ENCODE measurements around the gene CD99. TPM values are rescaled to one million over a fixed set of nuclear protein-coding genes. Genes with fewer than 3 reads are reported as not detected.
"Not testable (repeated sequence)": the region's sequence is repeated elsewhere in the genome, so short reads cannot be mapped to it uniquely, and the experiment has no call there.

The CD99 gene
- total and polyA plus RNA-seq, 4 donors, result 292 to 416 (median 407) TPM

DNA sequence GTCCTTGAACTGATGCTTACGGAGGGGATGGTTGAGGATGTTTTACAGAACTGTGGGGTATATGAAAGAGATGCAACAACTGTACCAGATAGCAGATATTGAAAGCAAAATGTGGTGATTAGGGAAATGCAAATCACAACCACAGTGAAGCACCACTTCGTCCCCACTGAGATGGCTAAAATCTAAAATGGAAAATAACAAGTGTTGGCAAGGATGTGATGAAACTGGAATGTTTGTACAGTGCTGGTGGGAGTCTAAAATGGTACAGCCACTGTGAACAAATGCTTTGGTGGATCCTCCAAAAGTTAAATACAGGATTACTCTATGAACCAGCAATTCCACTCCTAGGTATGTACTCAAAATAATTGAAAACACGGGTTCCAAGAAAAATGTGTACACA, 83.7 kb downstream of the CD99 start:
- intact Hi-C loops (cut with DNase I), result no loop called here

DNA sequence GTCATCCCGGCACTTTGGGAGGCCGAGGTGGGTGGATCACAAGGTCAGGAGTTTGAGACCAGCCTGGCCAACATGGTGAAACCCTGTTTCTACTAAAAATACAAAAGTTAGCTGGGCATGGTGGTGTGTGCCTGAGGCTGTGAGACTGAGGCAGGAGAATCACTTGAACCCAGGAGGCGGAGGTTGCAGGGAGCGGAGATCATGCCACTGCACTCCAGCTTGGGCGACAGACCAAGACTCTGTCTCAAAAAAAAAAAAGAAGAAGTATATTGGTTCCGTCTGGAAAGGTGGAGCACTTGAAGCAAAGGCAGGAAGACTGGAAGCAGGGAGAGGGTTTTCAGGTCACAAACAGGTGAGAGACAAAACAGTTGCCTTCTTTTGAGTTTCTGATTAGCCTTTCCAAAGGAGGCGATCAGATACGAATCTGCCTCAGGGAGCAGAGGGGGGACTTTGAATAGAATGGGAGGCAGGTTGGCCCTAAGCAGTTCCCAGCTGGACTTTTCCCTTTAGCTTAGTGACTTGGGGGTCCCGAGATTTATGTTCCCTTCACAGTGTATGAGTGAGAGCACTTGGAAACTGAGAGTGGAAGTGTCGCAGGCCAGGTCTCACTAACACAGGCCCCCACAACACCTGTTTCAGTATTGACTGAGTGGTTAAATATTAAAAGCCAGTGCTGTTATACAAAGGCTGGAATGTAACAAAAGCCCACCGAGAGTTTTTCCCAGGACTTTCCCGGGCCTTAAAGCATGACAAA, 89.6 kb downstream of the CD99 start:
- ATAC-seq (ENCODE audit: low FRiP score); H3K4me3 ChIP-seq (ENCODE audit: low read length in 2 of 2); DNase-seq; H3K27me3 ChIP-seq (ENCODE audit: control insufficient read depth in 1 of 2, insufficient read depth in 2 of 2, low read length in 1 of 2); H3K4me1 ChIP-seq (ENCODE audit: control insufficient read depth in 1 of 2, insufficient read depth in 2 of 2, low read length in 2 of 2); intact Hi-C loops (cut with DNase I); H3K27ac ChIP-seq (ENCODE audit: low read depth in 1 of 2, low read length in 2 of 2); H3K9me3 ChIP-seq (ENCODE audit: control insufficient read depth, low read length); H3K36me3 ChIP-seq (ENCODE audit: control insufficient read depth in 1 of 2, insufficient read depth in 2 of 2, low read length in 1 of 2): not testable (repeated sequence)
- 61 to 63% methylated on average over 12 of the region's 12 CpGs for WGBS, 2 donors

More for the DNA sequence above, 83.7 kb downstream of the CD99 start:
- peaks cover 1% of the 10 kb centered on the region for H3K9me3 ChIP-seq (ENCODE audit: control insufficient read depth, low read length)
- no peaks in the 10 kb centered on the region for H3K4me1 ChIP-seq (ENCODE audit: control insufficient read depth in 1 of 2, insufficient read depth in 2 of 2, low read length in 2 of 2)
- no peaks in the 10 kb centered on the region for H3K27me3 ChIP-seq (ENCODE audit: control insufficient read depth in 1 of 2, insufficient read depth in 2 of 2, low read length in 1 of 2)
- no peak overlapping the region for H3K27ac ChIP-seq (ENCODE audit: low read depth in 1 of 2, low read length in 2 of 2)
- 93 to 98% methylated on average over 3 of the region's 3 CpGs for WGBS, 2 donors
- H3K4me3 ChIP-seq (ENCODE audit: low read length in 2 of 2), result no peak overlapping the region
- ATAC-seq (ENCODE audit: low FRiP score) (no peak), DNase-seq (no peak)
- H3K36me3 ChIP-seq (ENCODE audit: control insufficient read depth in 1 of 2, insufficient read depth in 2 of 2, low read length in 1 of 2), result no peaks in the 10 kb centered on the region

DNA sequence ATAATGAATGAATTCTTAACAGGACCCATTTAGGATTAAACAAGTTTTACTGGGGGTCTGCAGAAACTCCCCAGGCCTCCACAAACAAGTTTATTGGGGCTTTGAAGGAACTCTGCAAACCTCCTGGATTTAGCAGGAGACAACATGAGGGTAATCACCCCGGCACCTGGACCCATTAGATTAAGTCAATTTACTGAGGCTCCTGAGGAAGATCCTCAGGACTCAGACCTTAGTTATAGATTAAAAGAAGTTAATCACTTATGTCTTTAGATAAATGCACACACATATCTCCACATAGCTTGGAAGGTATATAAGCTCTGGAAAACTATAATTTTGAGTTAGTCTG, 90.1 kb downstream of the CD99 start:
- ATAC-seq (ENCODE audit: low FRiP score) (no peak), DNase-seq (no peak)
- no peaks in the 10 kb centered on the region for H3K4me1 ChIP-seq (ENCODE audit: control insufficient read depth in 1 of 2, insufficient read depth in 2 of 2, low read length in 2 of 2)
- intact Hi-C loops (cut with DNase I), result no loop called here
- no peaks in the 10 kb centered on the region for H3K36me3 ChIP-seq (ENCODE audit: control insufficient read depth in 1 of 2, insufficient read depth in 2 of 2, low read length in 1 of 2)
- no peaks in the 10 kb centered on the region for H3K27me3 ChIP-seq (ENCODE audit: control insufficient read depth in 1 of 2, insufficient read depth in 2 of 2, low read length in 1 of 2)
- 70 to 86% methylated on average over 1 of the region's 1 CpG for WGBS, 2 donors
- no peak overlapping the region for H3K4me3 ChIP-seq (ENCODE audit: low read length in 2 of 2)
- H3K9me3 ChIP-seq (ENCODE audit: control insufficient read depth, low read length), result no peaks in the 10 kb centered on the region
- H3K27ac ChIP-seq (ENCODE audit: low read depth in 1 of 2, low read length in 2 of 2), result no peak overlapping the region

DNA sequence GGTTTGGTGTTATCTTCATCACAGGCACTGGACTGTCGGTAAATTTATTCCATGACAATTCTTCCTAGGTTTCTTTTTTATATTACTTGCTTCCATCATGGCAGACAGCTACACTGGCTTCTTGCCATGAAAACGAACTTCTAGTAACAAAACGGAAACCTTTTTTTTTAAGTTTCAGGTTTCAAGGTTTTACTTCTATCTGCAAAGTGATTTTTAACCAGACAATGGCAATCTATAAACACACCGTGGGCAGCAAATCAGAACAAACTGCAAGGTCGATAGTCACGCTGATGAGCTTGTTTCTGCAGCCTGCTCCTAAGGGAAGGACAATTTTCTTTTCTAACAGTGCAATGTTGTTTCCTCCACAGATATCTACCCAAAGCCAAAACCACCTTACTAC, 90.6 kb downstream of the CD99 start:
- ATAC-seq (ENCODE audit: low FRiP score) (no peak), DNase-seq (no peak)
- H3K27me3 ChIP-seq (ENCODE audit: control insufficient read depth in 1 of 2, insufficient read depth in 2 of 2, low read length in 1 of 2), result no peaks in the 10 kb centered on the region
- H3K9me3 ChIP-seq (ENCODE audit: control insufficient read depth, low read length), result no peaks in the 10 kb centered on the region
- H3K4me3 ChIP-seq (ENCODE audit: low read length in 2 of 2), result no peak overlapping the region
- H3K36me3 ChIP-seq (ENCODE audit: control insufficient read depth in 1 of 2, insufficient read depth in 2 of 2, low read length in 1 of 2), result no peaks in the 10 kb centered on the region
- intact Hi-C loops (cut with DNase I), result no loop called here
- H3K4me1 ChIP-seq (ENCODE audit: control insufficient read depth in 1 of 2, insufficient read depth in 2 of 2, low read length in 2 of 2), result no peaks in the 10 kb centered on the region
- 32 to 48% methylated on average over 6 of the region's 6 CpGs for WGBS, 2 donors
- H3K27ac ChIP-seq (ENCODE audit: low read depth in 1 of 2, low read length in 2 of 2), result no peak overlapping the region

DNA sequence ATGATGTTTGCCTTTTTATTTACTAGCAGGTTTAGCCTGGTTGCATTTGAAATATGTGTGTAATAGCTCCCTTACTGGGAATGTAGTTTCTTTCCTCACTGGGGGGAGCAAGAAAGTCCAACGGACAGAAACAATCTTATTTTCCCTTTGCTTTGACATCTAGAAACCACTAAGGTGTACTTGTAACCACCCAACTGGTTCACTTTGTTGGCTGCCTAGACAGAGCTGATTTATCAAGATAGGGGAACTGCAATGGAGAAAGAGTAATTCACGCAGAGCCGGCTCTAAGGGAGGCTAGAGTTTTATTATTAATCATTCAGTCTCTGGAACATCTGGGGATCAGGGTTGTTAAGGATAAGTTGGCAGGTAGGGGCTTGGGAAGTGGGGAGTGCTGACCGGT, 91.1 kb downstream of the CD99 start:
- ATAC-seq (ENCODE audit: low FRiP score), result no peak
- DNase-seq, result no peak
- no peaks in the 10 kb centered on the region for H3K27me3 ChIP-seq (ENCODE audit: control insufficient read depth in 1 of 2, insufficient read depth in 2 of 2, low read length in 1 of 2)
- intact Hi-C loops (cut with DNase I), result no loop called here
- WGBS, 2 donors, result 47 to 52% methylated on average over 4 of the region's 4 CpGs
- no peaks in the 10 kb centered on the region for H3K9me3 ChIP-seq (ENCODE audit: control insufficient read depth, low read length)
- H3K4me3 ChIP-seq (ENCODE audit: low read length in 2 of 2), result no peak overlapping the region
- H3K27ac ChIP-seq (ENCODE audit: low read depth in 1 of 2, low read length in 2 of 2), result no peak overlapping the region
- H3K4me1 ChIP-seq (ENCODE audit: control insufficient read depth in 1 of 2, insufficient read depth in 2 of 2, low read length in 2 of 2), result no peaks in the 10 kb centered on the region
- H3K36me3 ChIP-seq (ENCODE audit: control insufficient read depth in 1 of 2, insufficient read depth in 2 of 2, low read length in 1 of 2), result no peaks in the 10 kb centered on the region

DNA sequence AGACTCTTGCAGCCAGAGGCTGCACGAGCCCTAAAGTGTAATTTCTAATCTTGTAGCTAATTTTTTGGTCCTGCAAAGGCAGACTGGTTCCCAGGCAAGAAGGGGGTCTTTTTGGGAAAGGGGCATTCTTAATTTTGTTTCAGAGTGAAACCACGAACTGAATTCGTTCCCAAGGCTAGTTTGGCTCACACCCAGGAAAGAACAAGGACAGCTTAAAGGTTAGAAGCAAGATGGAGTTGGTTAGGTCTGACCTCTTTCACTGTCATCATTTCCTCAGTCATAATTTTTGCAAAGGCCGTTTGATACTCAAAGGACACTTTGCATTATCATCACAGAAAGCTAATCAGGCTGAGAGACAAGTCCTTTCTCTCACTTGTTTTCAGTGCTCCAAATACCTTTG, 91.7 kb downstream of the CD99 start:
- Histone ChIP-seq H3K27me3 (ENCODE audit: control insufficient read depth in 1 of 2, insufficient read depth in 2 of 2, low read length in 1 of 2) (no peaks in the 10 kb centered on the region), H3K27ac (ENCODE audit: low read depth in 1 of 2, low read length in 2 of 2) (no peak overlapping the region), H3K9me3 (ENCODE audit: control insufficient read depth, low read length) (no peaks in the 10 kb centered on the region), H3K4me3 (ENCODE audit: low read length in 2 of 2) (no peak overlapping the region), H3K36me3 (ENCODE audit: control insufficient read depth in 1 of 2, insufficient read depth in 2 of 2, low read length in 1 of 2) (no peaks in the 10 kb centered on the region), H3K4me1 (ENCODE audit: control insufficient read depth in 1 of 2, insufficient read depth in 2 of 2, low read length in 2 of 2) (no peaks in the 10 kb centered on the region)
- no peak for ATAC-seq (ENCODE audit: low FRiP score)
- DNase-seq, result no peak
- intact Hi-C loops (cut with DNase I), result no loop called here
- 44 to 69% methylated on average over 4 of the region's 4 CpGs for whole genome bisulfite sequencing, 2 donors

DNA sequence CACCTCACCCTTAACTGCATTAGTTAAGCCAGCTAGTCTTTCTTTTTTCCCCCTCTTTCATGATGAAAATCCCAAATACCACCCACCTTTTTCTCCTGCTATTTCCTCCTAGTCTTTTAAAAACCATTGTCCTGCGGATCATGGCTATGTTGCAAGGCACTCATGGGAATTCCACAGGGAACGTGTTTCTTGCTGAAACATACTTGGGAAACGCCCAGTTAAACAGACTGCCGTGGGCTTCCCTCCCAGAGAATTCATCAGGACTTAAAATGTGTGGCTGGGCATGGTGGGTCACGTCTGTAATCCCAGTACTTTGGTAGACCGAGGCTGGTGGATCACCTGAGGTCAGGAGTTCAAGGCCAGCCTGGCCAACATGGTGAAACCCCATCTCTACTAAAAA, 92.9 kb downstream of the CD99 start:
- DNase-seq (no peak), ATAC-seq (ENCODE audit: low FRiP score) (no peak)
- Histone ChIP-seq H3K4me3 (ENCODE audit: low read length in 2 of 2) (no peak overlapping the region), H3K27me3 (ENCODE audit: control insufficient read depth in 1 of 2, insufficient read depth in 2 of 2, low read length in 1 of 2) (no peaks in the 10 kb centered on the region), H3K27ac (ENCODE audit: low read depth in 1 of 2, low read length in 2 of 2) (no peak overlapping the region), H3K36me3 (ENCODE audit: control insufficient read depth in 1 of 2, insufficient read depth in 2 of 2, low read length in 1 of 2) (no peaks in the 10 kb centered on the region), H3K9me3 (ENCODE audit: control insufficient read depth, low read length) (no peaks in the 10 kb centered on the region), H3K4me1 (ENCODE audit: control insufficient read depth in 1 of 2, insufficient read depth in 2 of 2, low read length in 2 of 2) (no peaks in the 10 kb centered on the region)
- 39 to 64% methylated on average over 6 of the region's 6 CpGs for WGBS, 2 donors
- intact Hi-C loops (cut with DNase I), result no loop called here

DNA sequence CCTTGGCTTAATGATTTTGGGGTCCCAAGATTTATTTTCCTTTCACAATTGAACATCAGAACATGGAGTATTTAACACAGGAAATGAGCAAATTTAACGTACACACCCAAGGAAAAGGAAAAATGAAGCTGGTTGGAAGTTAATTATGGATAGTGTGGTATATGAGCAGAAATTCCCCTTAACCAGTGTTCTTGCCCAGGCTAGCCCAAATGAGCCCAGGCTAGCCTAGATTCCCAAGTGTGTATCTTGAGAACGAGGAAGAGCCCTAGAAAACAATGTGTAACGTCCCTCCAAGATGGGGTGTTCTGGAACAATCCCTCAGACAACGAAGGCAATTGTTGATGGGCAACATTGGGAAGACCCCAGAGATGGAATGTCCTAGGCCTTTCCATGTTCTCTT, 94.4 kb downstream of the CD99 start:
- ATAC-seq (ENCODE audit: low FRiP score) (no peak), DNase-seq (no peak)
- intact Hi-C loops (cut with DNase I), result no loop called here
- H3K4me3 ChIP-seq (ENCODE audit: low read length in 2 of 2), result no peak overlapping the region
- H3K9me3 ChIP-seq (ENCODE audit: control insufficient read depth, low read length), result no peaks in the 10 kb centered on the region
- no peaks in the 10 kb centered on the region for H3K36me3 ChIP-seq (ENCODE audit: control insufficient read depth in 1 of 2, insufficient read depth in 2 of 2, low read length in 1 of 2)
- WGBS, 2 donors, result 86 to 90% methylated on average over 4 of the region's 4 CpGs
- no peak overlapping the region for H3K27ac ChIP-seq (ENCODE audit: low read depth in 1 of 2, low read length in 2 of 2)
- no peaks in the 10 kb centered on the region for H3K27me3 ChIP-seq (ENCODE audit: control insufficient read depth in 1 of 2, insufficient read depth in 2 of 2, low read length in 1 of 2)
- H3K4me1 ChIP-seq (ENCODE audit: control insufficient read depth in 1 of 2, insufficient read depth in 2 of 2, low read length in 2 of 2), result no peaks in the 10 kb centered on the region

DNA sequence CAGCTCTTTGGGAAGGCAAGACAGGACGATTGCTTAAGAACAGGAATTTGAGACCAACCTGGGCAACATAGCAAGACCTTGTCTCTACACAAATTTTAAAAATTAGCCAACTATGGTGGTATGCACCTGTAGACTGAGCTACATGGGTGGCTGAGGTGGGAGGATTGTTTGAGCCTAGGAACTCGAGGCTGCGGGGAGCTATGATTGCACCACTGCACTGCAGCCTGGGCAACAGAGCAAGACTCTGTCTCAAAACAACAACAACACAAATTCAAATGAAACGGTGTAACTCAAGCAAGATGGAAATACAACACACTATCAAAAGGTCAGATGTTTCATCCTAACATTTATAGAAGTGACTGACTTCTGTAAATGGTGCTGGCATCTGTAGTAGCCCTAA, 97.9 kb downstream of the CD99 start:
- WGBS, 2 donors, result 76 to 85% methylated on average over 4 of the region's 4 CpGs
- no peak overlapping the region for H3K4me3 ChIP-seq (ENCODE audit: low read length in 2 of 2)

More for the DNA sequence above, 97.9 kb downstream of the CD99 start:
- no peak overlapping the region for H3K27ac ChIP-seq (ENCODE audit: low read depth in 1 of 2, low read length in 2 of 2)
- DNase-seq (no peak), ATAC-seq (ENCODE audit: low FRiP score) (no peak)
- H3K27me3 ChIP-seq (ENCODE audit: control insufficient read depth in 1 of 2, insufficient read depth in 2 of 2, low read length in 1 of 2), result no peaks in the 10 kb centered on the region
- H3K4me1 ChIP-seq (ENCODE audit: control insufficient read depth in 1 of 2, insufficient read depth in 2 of 2, low read length in 2 of 2), result no peaks in the 10 kb centered on the region
- H3K36me3 ChIP-seq (ENCODE audit: control insufficient read depth in 1 of 2, insufficient read depth in 2 of 2, low read length in 1 of 2), result no peaks in the 10 kb centered on the region
- no peaks in the 10 kb centered on the region for H3K9me3 ChIP-seq (ENCODE audit: control insufficient read depth, low read length)
- intact Hi-C loops (cut with DNase I), result no loop called here
